Measurements from ENCODE around the gene TGFBR2. TPM values are rescaled to one million over a fixed set of nuclear protein-coding genes. Genes with fewer than 3 reads are reported as not detected.

TGFBR2 gene
- total and polyA plus RNA-seq, 10 donors, result 18.2 to 322 (median 239) TPM

DNA sequence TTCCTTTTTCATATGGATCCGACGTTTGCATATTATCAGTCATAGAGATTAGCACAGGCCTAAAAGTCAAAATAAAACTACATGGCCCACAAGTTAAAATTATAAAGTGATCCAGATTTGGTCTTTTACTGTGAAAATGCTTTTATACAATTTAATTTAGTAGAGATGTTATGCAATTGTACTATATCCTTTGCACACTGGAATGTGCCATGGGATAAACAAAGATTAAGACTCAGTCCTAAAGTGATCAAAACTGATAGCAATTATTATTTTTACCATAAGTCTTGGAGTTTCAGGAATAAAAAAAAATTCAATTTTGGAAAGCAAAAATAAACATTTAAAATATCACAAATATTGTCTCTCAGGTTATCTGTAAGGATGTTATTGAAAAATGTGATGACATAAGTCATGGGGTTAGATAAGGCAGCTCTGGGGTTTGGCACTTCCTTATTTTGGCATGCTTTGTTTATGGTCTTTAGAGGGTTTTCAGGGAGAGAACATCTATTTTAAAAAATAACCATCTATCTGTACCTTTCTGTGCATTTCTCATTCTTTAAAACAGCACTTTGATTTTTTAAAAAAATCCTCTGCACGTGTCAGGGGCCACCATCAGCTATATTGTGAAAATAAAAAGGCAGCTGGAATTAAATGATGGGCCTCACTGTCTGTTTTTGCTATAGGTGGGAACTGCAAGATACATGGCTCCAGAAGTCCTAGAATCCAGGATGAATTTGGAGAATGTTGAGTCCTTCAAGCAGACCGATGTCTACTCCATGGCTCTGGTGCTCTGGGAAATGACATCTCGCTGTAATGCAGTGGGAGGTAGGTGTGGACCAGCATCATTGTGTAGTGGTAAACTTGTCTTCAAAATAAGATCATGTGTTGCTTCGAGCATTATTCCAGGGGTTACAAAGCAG lies 67.3 kb downstream of the TGFBR2 start:
- Histone ChIP-seq H3K36me3 (peaks cover 0 to 100% (median 82%) of the 10 kb centered on the region in 6 donors), H3K27me3 (replicated peaks in 1 of 7) (no peaks in the 10 kb centered on the region), H3K9me3 (no peaks in the 10 kb centered on the region), H3K4me3 (no peak overlapping the region), H3K4me1 (peaks cover 16 to 99% (median 57%) of the 10 kb centered on the region in 6 donors), H3K27ac (peak overlapping the region; percentile 1 to 80 (median 62))
- 86 to 91% (median 88%) methylated on average over 6 of the region's 6 CpGs for WGBS, 5 donors
- intact Hi-C loops (cut with DNase I; ENCODE audit: low total_unique reads), result no loop called here
- TF ChIP-seq, protein P1, sequence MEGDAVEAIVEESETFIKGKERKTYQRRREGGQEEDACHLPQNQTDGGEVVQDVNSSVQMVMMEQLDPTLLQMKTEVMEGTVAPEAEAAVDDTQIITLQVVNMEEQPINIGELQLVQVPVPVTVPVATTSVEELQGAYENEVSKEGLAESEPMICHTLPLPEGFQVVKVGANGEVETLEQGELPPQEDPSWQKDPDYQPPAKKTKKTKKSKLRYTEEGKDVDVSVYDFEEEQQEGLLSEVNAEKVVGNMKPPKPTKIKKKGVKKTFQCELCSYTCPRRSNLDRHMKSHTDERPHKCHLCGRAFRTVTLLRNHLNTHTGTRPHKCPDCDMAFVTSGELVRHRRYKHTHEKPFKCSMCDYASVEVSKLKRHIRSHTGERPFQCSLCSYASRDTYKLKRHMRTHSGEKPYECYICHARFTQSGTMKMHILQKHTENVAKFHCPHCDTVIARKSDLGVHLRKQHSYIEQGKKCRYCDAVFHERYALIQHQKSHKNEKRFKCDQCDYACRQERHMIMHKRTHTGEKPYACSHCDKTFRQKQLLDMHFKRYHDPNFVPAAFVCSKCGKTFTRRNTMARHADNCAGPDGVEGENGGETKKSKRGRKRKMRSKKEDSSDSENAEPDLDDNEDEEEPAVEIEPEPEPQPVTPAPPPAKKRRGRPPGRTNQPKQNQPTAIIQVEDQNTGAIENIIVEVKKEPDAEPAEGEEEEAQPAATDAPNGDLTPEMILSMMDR (IDR thresholded peaks at IDR 0.05 in 8 of 11, conservative IDR thresholded peaks at IDR 0.05 in 3 of 11), result no peak
- TF ChIP-seq POLR2AphosphoS5 (IDR thresholded peaks at IDR 0.05), result no peak
- TF ChIP-seq POLR2A (IDR thresholded peaks at IDR 0.05), result no peak
- DNase-seq, result no peak

DNA sequence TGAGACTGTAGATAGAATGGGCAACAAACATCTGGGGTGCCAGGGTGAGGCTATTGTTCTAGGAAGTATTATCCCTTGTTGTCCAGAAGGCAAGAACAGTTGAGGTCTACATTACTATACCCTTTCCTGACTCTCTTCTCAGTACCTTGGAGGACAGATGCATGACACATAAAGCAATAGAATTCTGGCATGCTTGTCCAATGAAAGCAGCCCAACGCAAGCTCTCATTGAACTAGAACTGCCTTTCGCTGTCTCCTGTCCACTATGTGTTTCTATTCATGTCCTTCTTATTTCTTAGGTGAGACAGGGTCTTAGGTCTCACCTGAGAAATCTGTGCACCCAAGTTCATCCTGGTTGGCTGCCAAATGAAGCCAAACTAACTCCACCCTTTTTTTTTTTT lies 68.6 kb downstream of the TGFBR2 start:
- WGBS, 5 donors, result 87 to 100% (median 97%) methylated on average over 2 of the region's 2 CpGs
- no peak for DNase-seq
- Histone ChIP-seq H3K4me3 (no peak overlapping the region), H3K9me3 (no peaks in the 10 kb centered on the region), H3K36me3 (peaks cover 0 to 100% (median 87%) of the 10 kb centered on the region in 6 donors), H3K27me3 (replicated peaks in 1 of 7) (no peaks in the 10 kb centered on the region), H3K4me1 (peaks cover 23 to 99% (median 62%) of the 10 kb centered on the region in 6 donors), H3K27ac (peak overlapping the region in 5 of 8 donors; percentile 7 to 80 (median 77))
- intact Hi-C loops (cut with DNase I; ENCODE audit: low total_unique reads), result no loop called here
- TF ChIP-seq POLR2A (IDR thresholded peaks at IDR 0.05) (no peak), POLR2AphosphoS5 (IDR thresholded peaks at IDR 0.05) (no peak)
- TF ChIP-seq, protein P1 (IDR thresholded peaks at IDR 0.05 in 8 of 11, conservative IDR thresholded peaks at IDR 0.05 in 3 of 11), result no peak

DNA sequence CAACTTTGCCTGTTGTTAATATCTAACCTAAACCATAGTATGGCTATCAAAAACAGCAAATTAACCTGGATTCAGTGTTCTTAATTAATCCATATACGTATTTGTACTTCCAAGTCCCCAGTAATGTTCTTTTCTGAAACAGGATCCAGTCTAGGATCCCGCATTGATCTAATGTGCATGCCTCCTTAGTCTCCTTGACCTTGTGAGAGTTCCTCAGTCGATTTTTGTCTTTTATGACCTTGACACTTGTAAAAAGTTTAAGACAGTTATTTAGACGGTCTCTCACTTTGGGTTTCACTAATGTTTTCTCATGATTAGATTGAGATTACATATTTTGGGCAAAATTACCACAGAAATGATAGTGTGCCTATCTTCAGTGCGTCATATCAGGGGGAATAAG lies 69.4 kb downstream of the TGFBR2 start:
- no peaks in the 10 kb centered on the region for H3K9me3 ChIP-seq
- TF ChIP-seq, protein P1 (IDR thresholded peaks at IDR 0.05 in 8 of 11, conservative IDR thresholded peaks at IDR 0.05 in 3 of 11), result no peak
- TF ChIP-seq POLR2AphosphoS5 (IDR thresholded peaks at IDR 0.05), result no peak
- no peak for TF ChIP-seq POLR2A (IDR thresholded peaks at IDR 0.05)
- intact Hi-C loops (cut with DNase I; ENCODE audit: low total_unique reads), result no loop called here
- H3K4me1 ChIP-seq, result peaks cover 25 to 99% (median 70%) of the 10 kb centered on the region in 6 donors
- no peak overlapping the region for H3K4me3 ChIP-seq
- peaks cover 0 to 100% (median 86%) of the 10 kb centered on the region in 6 donors for H3K36me3 ChIP-seq
- DNase-seq, result no peak
- no peaks in the 10 kb centered on the region for H3K27me3 ChIP-seq (replicated peaks in 1 of 7)
- H3K27ac ChIP-seq, result peak overlapping the region in 4 of 8 donors; percentile 57 to 80 (median 78)
- 81 to 88% (median 87%) methylated on average over 5 of the region's 5 CpGs for WGBS, 5 donors
